GM12878 (cell line): Measurements from ENCODE around the gene GSG1L. TPM values are rescaled to one million over a fixed set of nuclear protein-coding genes. Genes with fewer than 3 reads are reported as not detected.

Experiments
- ATAC-seq: fragments of 200-7000 bp; cut with Tn5 transposase; 3 replicates; pipeline ENCODE4 v1.9.1; 2020; ENCODE audit warnings: mild to moderate bottlenecking, moderate library complexity
- BruUV-seq: library from RNA; stranded (reverse); fragments of 400-500 nt; replicated peaks from 2 replicates; lab custom pipeline; 2021; lab: Mats Ljungman, UMichigan
- CTCF ChIA-PET: fragments of 300-600 bp; sonication (Branson Sonifier 250); formaldehyde crosslinking; extraction: SDS; loops from one replicate; lab custom pipeline; 2021; ENCODE audit warnings: inconsistent platforms; lab: Yijun Ruan, JAX
- POLR2A ChIA-PET: fragments of 350-600 bp; formaldehyde crosslinking; extraction: SDS; loops from one replicate; lab custom pipeline; 2021; ENCODE audit warnings: inconsistent platforms; lab: Charles Lee
- RAD21 ChIA-PET: fragments of 300-600 bp; sonication (Branson Sonifier 250); formaldehyde crosslinking; loops from one replicate; lab custom pipeline; 2023; ENCODE audit warnings: antibody characterized with exemption; ENCODE audit not compliant: unreplicated experiment; lab: Charles Lee
- SMC1A ChIA-PET: fragments of 300-600 bp; sonication (Branson Sonifier 250); formaldehyde crosslinking; loops from one replicate; lab custom pipeline; 2023; ENCODE audit not compliant: unreplicated experiment, uncharacterized antibody; lab: Charles Lee
- DNase-seq: peaks from one replicate; pipeline ENCODE4 v3.0.0-alpha.2; 2011; ENCODE audit warnings: low read depth, low spot score
- FAIRE-seq: peaks from 3 replicates; lab custom pipeline; 2011; peaks lifted over from hg19 to GRCh38; lab: Jason Lieb, UNC
- H2AFZ ChIP-seq: 2 replicates; pipeline ENCODE4 v1.6.0; 2011; ENCODE audit warnings: low read depth, low read length, control low read depth; ENCODE audit not compliant: control insufficient read depth
- H3K27ac ChIP-seq: 2 replicates; pipeline ENCODE4 v1.5.1; 2011; ENCODE audit warnings: control low read depth; ENCODE audit not compliant: control insufficient read depth, insufficient read depth
- H3K27me3 ChIP-seq, 2 experiments: replicated peaks in 1 of 2; 2 replicates each; pipeline versions ENCODE4 v1.6.0 to v1.6.1; 2011; ENCODE audit warnings: low read length in 1 of 2; ENCODE audit not compliant: control insufficient read depth in 2 of 2, insufficient read depth in 2 of 2
- H3K36me3 ChIP-seq, 2 experiments: 2 replicates each; pipeline ENCODE4 v1.5.1; 2011; ENCODE audit warnings: low read length in 1 of 2; ENCODE audit not compliant: control insufficient read depth in 2 of 2, insufficient read depth in 2 of 2
- H3K4me1 ChIP-seq: 2 replicates; pipeline ENCODE4 v1.6.1; 2011; ENCODE audit warnings: mild to moderate bottlenecking, low read length, moderate library complexity, mixed read lengths; ENCODE audit not compliant: control insufficient read depth, insufficient read depth
- H3K4me2 ChIP-seq: 2 replicates; pipeline ENCODE4 v1.6.0; 2011; ENCODE audit warnings: control low read depth; ENCODE audit not compliant: control insufficient read depth, insufficient read depth
- H3K4me3 ChIP-seq: fragments of 200-600 bp; sonication (generic); 2 replicates; pipeline ENCODE4 v1.5.1; 2016
- H3K79me2 ChIP-seq: 2 replicates; pipeline ENCODE4 v1.6.0; 2011; ENCODE audit warnings: low read length; ENCODE audit not compliant: control insufficient read depth, insufficient read depth
- H3K9ac ChIP-seq: 2 replicates; pipeline ENCODE4 v1.8.0; 2011; ENCODE audit warnings: low read length, control low read depth, mixed read lengths; ENCODE audit not compliant: control insufficient read depth, insufficient read depth
- H3K9me3 ChIP-seq: replicated peaks from 3 replicates; pipeline ENCODE4 v1.5.1; 2011; ENCODE audit warnings: mild to moderate bottlenecking, low read length; ENCODE audit not compliant: control insufficient read depth, insufficient read depth
- H4K20me1 ChIP-seq: 2 replicates; pipeline ENCODE4 v1.6.0; 2011; ENCODE audit not compliant: control insufficient read depth, insufficient read depth
- CREB1 ChIP-seq: IDR thresholded peaks from 2 replicates; pipeline ENCODE4 v1.6.1; 2012; ENCODE audit warnings: low read depth, mild to moderate bottlenecking, inconsistent platforms
- ETV6 ChIP-seq, 2 experiments: fragments of 450-650 bp in 1 of 2; IDR thresholded peaks in 1 of 2; conservative IDR thresholded peaks in 1 of 2; 2 replicates each; pipeline ENCODE4 v1.6.1; 2014; ENCODE audit warnings: antibody characterized with exemption in 1 of 2, borderline replicate concordance in 1 of 2, low read depth in 1 of 2, mild to moderate bottlenecking in 1 of 2, moderate library complexity in 1 of 2
- MYC ChIP-seq: IDR thresholded peaks from 2 replicates; pipeline ENCODE4 v1.6.1; 2011; ENCODE audit warnings: mild to moderate bottlenecking, low read length, moderate library complexity, inconsistent platforms; ENCODE audit not compliant: insufficient read depth, insufficient replicate concordance, insufficient read length, severe bottlenecking
- NFYB ChIP-seq: IDR thresholded peaks from 2 replicates; pipeline ENCODE4 v1.6.1; 2011; ENCODE audit warnings: low read depth, mild to moderate bottlenecking, low read length, improper control_type of control experiment, moderate library complexity; ENCODE audit not compliant: insufficient read depth
- POLR2AphosphoS2 ChIP-seq: IDR thresholded peaks from 2 replicates; pipeline ENCODE4 v1.6.1; 2011; ENCODE audit warnings: low read depth, mild to moderate bottlenecking, low read length, improper control_type of control experiment, moderate library complexity
- POLR2AphosphoS5 ChIP-seq: IDR thresholded peaks from 2 replicates; pipeline ENCODE4 v1.6.1; 2011; ENCODE audit warnings: mild to moderate bottlenecking, low read length, inconsistent platforms
- RCOR1 ChIP-seq: conservative IDR thresholded peaks from 2 replicates; pipeline ENCODE4 v1.6.1; 2012; ENCODE audit warnings: low read depth, low read length, improper control_type of control experiment
- RELA ChIP-seq: fragments of 450-650 bp; IDR thresholded peaks from 2 replicates; pipeline ENCODE4 v1.8.0; 2014; ENCODE audit warnings: borderline replicate concordance; ENCODE audit not compliant: partially characterized antibody
- SMAD1 ChIP-seq: fragments of 450-650 bp; IDR thresholded peaks from 2 replicates; pipeline ENCODE4 v1.6.1; 2018; ENCODE audit warnings: mild to moderate bottlenecking, low read depth; ENCODE audit not compliant: partially characterized antibody
- SMAD5 ChIP-seq: IDR thresholded peaks from 2 replicates; pipeline ENCODE4 v1.6.1; 2016; ENCODE audit warnings: antibody characterized with exemption, low read depth
- YBX1 ChIP-seq: fragments of 450-650 bp; IDR thresholded peaks from 2 replicates; pipeline ENCODE4 v1.6.1; 2016; ENCODE audit warnings: antibody characterized with exemption
- YY1 ChIP-seq: IDR thresholded peaks from 2 replicates; pipeline ENCODE4 v1.6.1; 2011; ENCODE audit warnings: low read depth, mild to moderate bottlenecking, low read length
- WGBS: methylation state at CpG from one replicate; pipeline ENCODE4 v1.1.6; 2016; ENCODE audit warnings: low lambda C conversion rate; ENCODE audit not compliant: insufficient replicate concordance, insufficient coverage; ENCODE audit errors: missing lambda C conversion rate; 5-methylcytosine and 5-hydroxymethylcytosine counted together
- in situ Hi-C: fragments of 300-500 bp; cut with MboI; formaldehyde crosslinking; loops from 9 replicates; pipeline ENCODE4 v1.14.3; 2018; ENCODE audit warnings: mixed read lengths
- intact Hi-C: fragments of 100-400 bp; cut with micrococcal nuclease; formaldehyde crosslinking; loops from one replicate; pipeline ENCODE4 v1.14.2; 2022; ENCODE audit not compliant: unreplicated experiment
- polyA plus RNA-seq, 11 experiments: library from polyadenylated mRNA; depleted of rRNA in 4 of 11; unstranded in 6 of 11; stranded (reverse) in 5 of 11; fragments of >200 nt; fragmentation: Nextera tagmentation in 4 of 11; fragmentation: Illumina TruSeq in 1 of 11; extraction: Ambion mirVana in 4 of 11; extraction: Trizol in 1 of 11; gene quantifications; 1 replicate in 1 of 11; 2 replicates in 10 of 11; pipeline versions ENCODE4 v1.2.1 to v1.2.3, GENCODE V29; 2011 to 2016; ENCODE audit warnings: inconsistent platforms in 2 of 11, missing spikeins in 2 of 11, low read depth in 1 of 11
- total RNA-seq, 4 experiments: library from RNA; depleted of rRNA in 3 of 4; stranded (reverse); fragments of >200 nt in 3 of 4; fragmentation: Illumina TruSeq in 1 of 4; extraction: Trizol in 1 of 4; gene quantifications; 2 replicates each; pipeline versions ENCODE4 v1.2.1 to v1.2.3, GENCODE V29; 2013 to 2021
- TF ChIP-seq, protein P1 (sequence below): fragments of 450-650 bp; IDR thresholded peaks from 2 replicates; pipeline ENCODE4 v1.6.1; 2016; ENCODE audit warnings: mild to moderate bottlenecking
- TF ChIP-seq, protein P2 (sequence below): IDR thresholded peaks from 2 replicates; pipeline ENCODE4 v1.6.1; 2011; ENCODE audit warnings: borderline replicate concordance, low read depth, mild to moderate bottlenecking, moderate library complexity, mixed read lengths, low read length; ENCODE audit not compliant: insufficient read depth; ENCODE audit errors: extremely low read length
- TF ChIP-seq, protein P3 (sequence below): fragments of 450-650 bp; IDR thresholded peaks from 2 replicates; pipeline ENCODE4 v1.6.1; 2017; ENCODE audit warnings: low read depth, mild to moderate bottlenecking, moderate library complexity
- TF ChIP-seq, protein P4 (sequence below): IDR thresholded peaks from 2 replicates; pipeline ENCODE4 v1.6.1; 2012; ENCODE audit warnings: mild to moderate bottlenecking, low read depth, low read length

The GSG1L gene
- total and polyA plus RNA-seq, 10 of the 15 experiments (the other 5 are each of a cell fraction or from before 2014, with no cell fraction given): not detected

DNA sequence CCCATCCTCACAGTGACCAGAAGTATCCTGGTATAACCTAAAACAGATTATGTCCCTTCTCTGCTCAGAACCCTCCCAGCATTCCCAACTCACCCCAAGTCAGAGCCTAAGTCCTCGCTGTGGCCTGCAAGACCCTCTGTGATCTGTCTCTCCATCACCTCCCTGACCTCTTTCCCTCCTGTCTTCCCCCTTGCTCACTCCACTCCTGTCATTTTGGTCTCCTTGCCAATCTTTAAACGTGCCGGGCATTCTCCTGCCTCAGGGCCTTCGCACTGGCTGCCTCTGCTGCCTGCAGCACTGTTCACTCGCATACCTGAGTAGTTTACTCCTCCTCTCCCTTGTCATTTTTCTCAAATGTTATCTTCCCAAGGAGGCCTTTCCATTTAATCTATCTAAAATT lies 97.7 kb downstream of the GSG1L start:
- Histone ChIP-seq H3K27me3 (no peaks in the 10 kb centered on the region), H2AFZ (no peak overlapping the region), H3K79me2 (no peaks in the 10 kb centered on the region), H3K4me2 (no peak overlapping the region), H4K20me1 (no peaks in the 10 kb centered on the region), H3K36me3 (no peaks in the 10 kb centered on the region), H3K27ac (no peak overlapping the region), H3K4me3 (no peak overlapping the region), H3K4me1 (no peaks in the 10 kb centered on the region), H3K9me3 (no peaks in the 10 kb centered on the region), H3K9ac (no peak overlapping the region)
- ChIA-PET POLR2A (no interaction called here), SMC1A (no interaction called here), RAD21 (interaction anchor here (0.7 kb wide), 1 partner anchor 16 kb away, joined by 3 read pairs; no protein-coding TSS in a partner anchor), CTCF (interaction anchor here (0.9 kb wide), 1 partner anchor 252 kb away, joined by 3 read pairs; no protein-coding TSS in a partner anchor)
- ATAC-seq: no peak
- BruUV-seq: no TSS peak
- no peak for FAIRE-seq
- intact Hi-C loops: no loop called here
- 48% methylated on average over 5 of the region's 5 CpGs for WGBS
- no peak for DNase-seq
- in situ Hi-C loops: no loop called here
- TF ChIP-seq YY1 (no peak), NFYB (no peak), YBX1 (no peak), SMAD5 (no peak), RELA (no peak), SMAD1 (no peak), POLR2AphosphoS2 (no peak), ETV6 (conservative IDR thresholded peaks at IDR 0.05 in 1 of 2, IDR thresholded peaks at IDR 0.05 in 1 of 2; ENCODE audit: borderline replicate concordance in 1 of 2, low read depth in 1 of 2) (no peak), MYC (no peak), POLR2AphosphoS5 (no peak), RCOR1 (no peak), CREB1 (no peak)
- TF ChIP-seq, protein P1, sequence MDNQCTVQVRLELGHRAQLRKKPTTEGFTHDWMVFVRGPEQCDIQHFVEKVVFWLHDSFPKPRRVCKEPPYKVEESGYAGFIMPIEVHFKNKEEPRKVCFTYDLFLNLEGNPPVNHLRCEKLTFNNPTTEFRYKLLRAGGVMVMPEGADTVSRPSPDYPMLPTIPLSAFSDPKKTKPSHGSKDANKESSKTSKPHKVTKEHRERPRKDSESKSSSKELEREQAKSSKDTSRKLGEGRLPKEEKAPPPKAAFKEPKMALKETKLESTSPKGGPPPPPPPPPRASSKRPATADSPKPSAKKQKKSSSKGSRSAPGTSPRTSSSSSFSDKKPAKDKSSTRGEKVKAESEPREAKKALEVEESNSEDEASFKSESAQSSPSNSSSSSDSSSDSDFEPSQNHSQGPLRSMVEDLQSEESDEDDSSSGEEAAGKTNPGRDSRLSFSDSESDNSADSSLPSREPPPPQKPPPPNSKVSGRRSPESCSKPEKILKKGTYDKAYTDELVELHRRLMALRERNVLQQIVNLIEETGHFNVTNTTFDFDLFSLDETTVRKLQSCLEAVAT: no peak
- TF ChIP-seq, protein P2, sequence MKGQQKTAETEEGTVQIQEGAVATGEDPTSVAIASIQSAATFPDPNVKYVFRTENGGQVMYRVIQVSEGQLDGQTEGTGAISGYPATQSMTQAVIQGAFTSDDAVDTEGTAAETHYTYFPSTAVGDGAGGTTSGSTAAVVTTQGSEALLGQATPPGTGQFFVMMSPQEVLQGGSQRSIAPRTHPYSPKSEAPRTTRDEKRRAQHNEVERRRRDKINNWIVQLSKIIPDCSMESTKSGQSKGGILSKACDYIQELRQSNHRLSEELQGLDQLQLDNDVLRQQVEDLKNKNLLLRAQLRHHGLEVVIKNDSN: no peak
- TF ChIP-seq, protein P3, sequence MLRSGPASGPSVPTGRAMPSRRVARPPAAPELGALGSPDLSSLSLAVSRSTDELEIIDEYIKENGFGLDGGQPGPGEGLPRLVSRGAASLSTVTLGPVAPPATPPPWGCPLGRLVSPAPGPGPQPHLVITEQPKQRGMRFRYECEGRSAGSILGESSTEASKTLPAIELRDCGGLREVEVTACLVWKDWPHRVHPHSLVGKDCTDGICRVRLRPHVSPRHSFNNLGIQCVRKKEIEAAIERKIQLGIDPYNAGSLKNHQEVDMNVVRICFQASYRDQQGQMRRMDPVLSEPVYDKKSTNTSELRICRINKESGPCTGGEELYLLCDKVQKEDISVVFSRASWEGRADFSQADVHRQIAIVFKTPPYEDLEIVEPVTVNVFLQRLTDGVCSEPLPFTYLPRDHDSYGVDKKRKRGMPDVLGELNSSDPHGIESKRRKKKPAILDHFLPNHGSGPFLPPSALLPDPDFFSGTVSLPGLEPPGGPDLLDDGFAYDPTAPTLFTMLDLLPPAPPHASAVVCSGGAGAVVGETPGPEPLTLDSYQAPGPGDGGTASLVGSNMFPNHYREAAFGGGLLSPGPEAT: no peak
- TF ChIP-seq, protein P4, sequence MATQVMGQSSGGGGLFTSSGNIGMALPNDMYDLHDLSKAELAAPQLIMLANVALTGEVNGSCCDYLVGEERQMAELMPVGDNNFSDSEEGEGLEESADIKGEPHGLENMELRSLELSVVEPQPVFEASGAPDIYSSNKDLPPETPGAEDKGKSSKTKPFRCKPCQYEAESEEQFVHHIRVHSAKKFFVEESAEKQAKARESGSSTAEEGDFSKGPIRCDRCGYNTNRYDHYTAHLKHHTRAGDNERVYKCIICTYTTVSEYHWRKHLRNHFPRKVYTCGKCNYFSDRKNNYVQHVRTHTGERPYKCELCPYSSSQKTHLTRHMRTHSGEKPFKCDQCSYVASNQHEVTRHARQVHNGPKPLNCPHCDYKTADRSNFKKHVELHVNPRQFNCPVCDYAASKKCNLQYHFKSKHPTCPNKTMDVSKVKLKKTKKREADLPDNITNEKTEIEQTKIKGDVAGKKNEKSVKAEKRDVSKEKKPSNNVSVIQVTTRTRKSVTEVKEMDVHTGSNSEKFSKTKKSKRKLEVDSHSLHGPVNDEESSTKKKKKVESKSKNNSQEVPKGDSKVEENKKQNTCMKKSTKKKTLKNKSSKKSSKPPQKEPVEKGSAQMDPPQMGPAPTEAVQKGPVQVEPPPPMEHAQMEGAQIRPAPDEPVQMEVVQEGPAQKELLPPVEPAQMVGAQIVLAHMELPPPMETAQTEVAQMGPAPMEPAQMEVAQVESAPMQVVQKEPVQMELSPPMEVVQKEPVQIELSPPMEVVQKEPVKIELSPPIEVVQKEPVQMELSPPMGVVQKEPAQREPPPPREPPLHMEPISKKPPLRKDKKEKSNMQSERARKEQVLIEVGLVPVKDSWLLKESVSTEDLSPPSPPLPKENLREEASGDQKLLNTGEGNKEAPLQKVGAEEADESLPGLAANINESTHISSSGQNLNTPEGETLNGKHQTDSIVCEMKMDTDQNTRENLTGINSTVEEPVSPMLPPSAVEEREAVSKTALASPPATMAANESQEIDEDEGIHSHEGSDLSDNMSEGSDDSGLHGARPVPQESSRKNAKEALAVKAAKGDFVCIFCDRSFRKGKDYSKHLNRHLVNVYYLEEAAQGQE: no peak
